ENCODE data around the gene DAPK1. TPM values are rescaled to one million over a fixed set of nuclear protein-coding genes. Genes with fewer than 3 reads are reported as not detected.
A peak's percentile ranks its signal among the peaks of the same experiment; 100 is the strongest.

Gene DAPK1
- total and polyA plus RNA-seq, 2 experiments from 2014 or later = 44.4 to 62.3 TPM

DNA sequence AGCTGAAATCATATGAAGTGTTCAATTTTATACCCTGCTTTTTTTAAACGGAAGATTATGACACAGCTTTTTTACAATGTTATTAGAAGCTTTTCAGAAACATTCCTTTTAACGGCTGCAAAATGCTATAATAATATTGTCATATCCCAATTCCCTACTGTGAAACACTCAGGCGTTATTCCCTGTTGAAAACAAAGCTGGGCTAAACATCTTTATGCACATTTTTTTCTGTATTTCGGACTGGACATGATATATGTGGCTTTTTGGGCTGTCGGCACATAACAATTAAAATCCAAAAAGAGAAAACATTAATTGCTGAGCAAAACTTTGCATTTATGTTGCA is 216.3 kb downstream of the DAPK1 start:
- DNase-seq (ENCODE audit: low spot score) = no peak
- Histone ChIP-seq H3K4me2 (peak overlapping the region; percentile 19), H4K20me1 (ENCODE audit: insufficient read depth, poor library complexity, severe bottlenecking) (no peaks in the 10 kb centered on the region), H3K4me1 (ENCODE audit: insufficient read depth) (peaks cover 51% of the 10 kb centered on the region), H3K27me3 (no peaks in the 10 kb centered on the region), H3K79me2 (no peaks in the 10 kb centered on the region), H2AFZ (no peak overlapping the region), H3K4me3 (no peak overlapping the region), H3K27ac (peak overlapping the region; percentile 89), H3K36me3 (replicated peaks; ENCODE audit: insufficient read depth, low read depth) (no peaks in the 10 kb centered on the region), H3K9me3 (ENCODE audit: low read depth) (no peaks in the 10 kb centered on the region), H3K9me2 (replicated peaks; ENCODE audit: insufficient read depth) (no peaks in the 10 kb centered on the region)
- TF ChIP-seq EZH2 (IDR thresholded peaks at IDR 0.05; ENCODE audit: borderline replicate concordance) (no peak), EZH2phosphoT487 (IDR thresholded peaks at IDR 0.05; ENCODE audit: low read depth, severe bottlenecking, unreplicated experiment) (no peak)
- TF ChIP-seq, protein P1, sequence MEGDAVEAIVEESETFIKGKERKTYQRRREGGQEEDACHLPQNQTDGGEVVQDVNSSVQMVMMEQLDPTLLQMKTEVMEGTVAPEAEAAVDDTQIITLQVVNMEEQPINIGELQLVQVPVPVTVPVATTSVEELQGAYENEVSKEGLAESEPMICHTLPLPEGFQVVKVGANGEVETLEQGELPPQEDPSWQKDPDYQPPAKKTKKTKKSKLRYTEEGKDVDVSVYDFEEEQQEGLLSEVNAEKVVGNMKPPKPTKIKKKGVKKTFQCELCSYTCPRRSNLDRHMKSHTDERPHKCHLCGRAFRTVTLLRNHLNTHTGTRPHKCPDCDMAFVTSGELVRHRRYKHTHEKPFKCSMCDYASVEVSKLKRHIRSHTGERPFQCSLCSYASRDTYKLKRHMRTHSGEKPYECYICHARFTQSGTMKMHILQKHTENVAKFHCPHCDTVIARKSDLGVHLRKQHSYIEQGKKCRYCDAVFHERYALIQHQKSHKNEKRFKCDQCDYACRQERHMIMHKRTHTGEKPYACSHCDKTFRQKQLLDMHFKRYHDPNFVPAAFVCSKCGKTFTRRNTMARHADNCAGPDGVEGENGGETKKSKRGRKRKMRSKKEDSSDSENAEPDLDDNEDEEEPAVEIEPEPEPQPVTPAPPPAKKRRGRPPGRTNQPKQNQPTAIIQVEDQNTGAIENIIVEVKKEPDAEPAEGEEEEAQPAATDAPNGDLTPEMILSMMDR (IDR thresholded peaks at IDR 0.05; ENCODE audit: poor library complexity) = no peak
- WGBS (ENCODE audit: low lambda C conversion rate, missing lambda C conversion rate) = 70% methylated on average over 5 of the region's 5 CpGs

- Histone ChIP-seq H3K4me1 (ENCODE audit: insufficient read depth) (peaks cover 50% of the 10 kb centered on the region), H3K27me3 (no peaks in the 10 kb centered on the region), H3K4me3 (no peak overlapping the region), H3K79me2 (no peaks in the 10 kb centered on the region), H3K36me3 (replicated peaks; ENCODE audit: insufficient read depth, low read depth) (no peaks in the 10 kb centered on the region), H3K4me2 (no peak overlapping the region), H3K27ac (peak overlapping the region; percentile 89), H4K20me1 (ENCODE audit: insufficient read depth, poor library complexity, severe bottlenecking) (no peaks in the 10 kb centered on the region), H3K9me2 (replicated peaks; ENCODE audit: insufficient read depth) (no peaks in the 10 kb centered on the region), H3K9me3 (ENCODE audit: low read depth) (no peaks in the 10 kb centered on the region), H2AFZ (no peak overlapping the region)
- DNase-seq (ENCODE audit: low spot score) = peak; percentile 68
- WGBS (ENCODE audit: low lambda C conversion rate, missing lambda C conversion rate) = 56% methylated on average over 2 of the region's 2 CpGs
- no peak for TF ChIP-seq EZH2phosphoT487 (IDR thresholded peaks at IDR 0.05; ENCODE audit: low read depth, severe bottlenecking, unreplicated experiment)
Observed at GRCh38 chr9:87714819-87715218, 217.2 kb downstream of the DAPK1 start.

DNA sequence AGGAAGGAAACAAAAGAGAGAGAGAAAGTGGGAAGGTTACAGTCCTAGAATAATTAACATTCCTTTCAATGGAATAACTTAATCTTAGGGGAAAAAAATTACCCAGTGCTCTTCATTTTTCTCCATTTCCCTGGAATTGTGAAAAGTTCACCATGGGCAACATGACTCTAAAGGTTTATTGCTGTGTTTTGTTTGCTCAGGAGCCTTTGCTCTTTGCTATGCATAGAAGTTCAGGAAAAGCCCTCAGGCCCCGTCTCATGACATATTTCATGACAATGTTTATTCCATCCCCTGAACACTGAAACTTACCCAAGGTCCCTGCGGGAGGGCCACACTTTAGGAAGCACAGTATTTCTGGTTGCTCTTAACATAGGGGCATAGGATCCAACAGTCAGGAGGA is 218.5 kb downstream of the DAPK1 start:
- H3K4me1 ChIP-seq (ENCODE audit: insufficient read depth) = peaks cover 37% of the 10 kb centered on the region
- H3K9me3 ChIP-seq (ENCODE audit: low read depth) = no peaks in the 10 kb centered on the region
- peak overlapping the region; percentile 89 for H3K27ac ChIP-seq
- no peaks in the 10 kb centered on the region for H3K36me3 ChIP-seq (replicated peaks; ENCODE audit: insufficient read depth, low read depth)
- no peak overlapping the region for H2AFZ ChIP-seq
- TF ChIP-seq, protein P1 (IDR thresholded peaks at IDR 0.05; ENCODE audit: poor library complexity) = no peak
- no peak for TF ChIP-seq EZH2 (IDR thresholded peaks at IDR 0.05; ENCODE audit: borderline replicate concordance)
- no peak for TF ChIP-seq EZH2phosphoT487 (IDR thresholded peaks at IDR 0.05; ENCODE audit: low read depth, severe bottlenecking, unreplicated experiment)
- no peaks in the 10 kb centered on the region for H3K9me2 ChIP-seq (replicated peaks; ENCODE audit: insufficient read depth)
- peak; percentile 56 for DNase-seq (ENCODE audit: low spot score)
- H3K4me2 ChIP-seq = no peak overlapping the region
- no peak overlapping the region for H3K4me3 ChIP-seq
- H4K20me1 ChIP-seq (ENCODE audit: insufficient read depth, poor library complexity, severe bottlenecking) = no peaks in the 10 kb centered on the region
- H3K79me2 ChIP-seq = no peaks in the 10 kb centered on the region
- WGBS (ENCODE audit: low lambda C conversion rate, missing lambda C conversion rate) = 39% methylated on average over 2 of the region's 2 CpGs
- no peaks in the 10 kb centered on the region for H3K27me3 ChIP-seq

DNA sequence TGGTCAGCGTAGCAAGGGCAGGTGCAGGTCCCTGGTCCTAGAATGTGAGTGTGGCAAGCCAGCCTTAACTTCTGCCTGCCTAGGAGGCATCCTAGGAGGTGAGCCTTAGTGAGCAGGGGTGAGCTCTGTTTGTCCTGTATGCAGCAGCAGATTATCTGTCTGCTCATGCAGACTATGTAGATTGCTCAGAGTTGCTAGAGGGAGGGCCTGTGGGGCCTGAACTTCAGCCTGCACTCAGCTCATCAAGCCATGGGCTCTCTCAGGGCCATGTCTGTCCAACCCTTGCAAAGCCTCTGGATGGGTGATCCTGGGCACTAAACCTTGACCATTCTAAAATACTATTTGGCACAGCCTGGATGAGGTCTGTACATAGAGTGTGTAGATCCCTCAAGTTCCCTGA is 219.8 kb downstream of the DAPK1 start:
- H3K4me1 ChIP-seq (ENCODE audit: insufficient read depth) = peaks cover 25% of the 10 kb centered on the region
- WGBS (ENCODE audit: low lambda C conversion rate, missing lambda C conversion rate) = 91% methylated on average over 1 of the region's 1 CpG
- H3K9me2 ChIP-seq (replicated peaks; ENCODE audit: insufficient read depth) = no peaks in the 10 kb centered on the region
- H3K4me2 ChIP-seq = no peak overlapping the region
- no peak overlapping the region for H2AFZ ChIP-seq
- no peaks in the 10 kb centered on the region for H3K9me3 ChIP-seq (ENCODE audit: low read depth)
- TF ChIP-seq, protein P1 (IDR thresholded peaks at IDR 0.05; ENCODE audit: poor library complexity) = no peak
- TF ChIP-seq EZH2phosphoT487 (IDR thresholded peaks at IDR 0.05; ENCODE audit: low read depth, severe bottlenecking, unreplicated experiment) (no peak), EZH2 (IDR thresholded peaks at IDR 0.05; ENCODE audit: borderline replicate concordance) (no peak)
- H3K27me3 ChIP-seq = no peaks in the 10 kb centered on the region
- no peak overlapping the region for H3K27ac ChIP-seq
- H3K4me3 ChIP-seq = no peak overlapping the region
- no peak for DNase-seq (ENCODE audit: low spot score)
- H3K36me3 ChIP-seq (replicated peaks; ENCODE audit: insufficient read depth, low read depth) = no peaks in the 10 kb centered on the region
- no peaks in the 10 kb centered on the region for H3K79me2 ChIP-seq
- no peaks in the 10 kb centered on the region for H4K20me1 ChIP-seq (ENCODE audit: insufficient read depth, poor library complexity, severe bottlenecking)
